GM19240 (cell line): ENCODE data around the gene C19orf25.

Source experiments
- DNase-seq: peaks from one replicate; pipeline ENCODE4 v3.0.0; 2011; ENCODE audit warnings: low spot score; ENCODE audit not compliant: insufficient read length

C19orf25 gene

GRCh38 chr19:1496714-1497577 is 17.9 kb upstream of the C19orf25 start:
- DNase-seq, result no peak

- DNase-seq, result no peak
Observed at GRCh38 chr19:1495799-1496713, 17.0 kb upstream of the C19orf25 start.

- DNase-seq, result no peak
Observed at GRCh38 chr19:1495051-1495798, 16.2 kb upstream of the C19orf25 start.

- no peak for DNase-seq
Observed at GRCh38 chr19:1494115-1494815, 15.2 kb upstream of the C19orf25 start.

GRCh38 chr19:1492474-1493006 is 13.5 kb upstream of the C19orf25 start:
- no peak for DNase-seq

GRCh38 chr19:1491849-1492170 is 12.8 kb upstream of the C19orf25 start:
- no peak for DNase-seq

- no peak for DNase-seq
Observed at GRCh38 chr19:1491114-1491848, 12.3 kb upstream of the C19orf25 start, which contains the start of gene REEP6. Gene REEP6, plus strand, starts transcription at chr19:1491181. Its CDS starts 89 bp downstream, at chr19:1491270.

GRCh38 chr19:1490311-1491113 is 11.5 kb upstream of the C19orf25 start, which contains the start of gene PCSK4:
Gene PCSK4, minus strand, starts transcription at chr19:1490350. Its CDS starts 4 bp downstream, at chr19:1490346.
- peak; percentile 97 for DNase-seq

GRCh38 chr19:1489463-1490310 is 10.7 kb upstream of the C19orf25 start:
- no peak for DNase-seq

GRCh38 chr19:1488282-1488601 is 9.2 kb upstream of the C19orf25 start:
- DNase-seq, result no peak

GRCh38 chr19:1487576-1488281 is 8.7 kb upstream of the C19orf25 start:
- no peak for DNase-seq

- DNase-seq, result no peak
Observed at GRCh38 chr19:1486720-1487575, 7.9 kb upstream of the C19orf25 start.

- no peak for DNase-seq
Observed at GRCh38 chr19:1483979-1484428, 5.0 kb upstream of the C19orf25 start.

- DNase-seq, result no peak
Observed at GRCh38 chr19:1483131-1483978, 4.3 kb upstream of the C19orf25 start.

GRCh38 chr19:1482361-1483130 is 3.5 kb upstream of the C19orf25 start:
- no peak for DNase-seq
